Gastroesophageal sphincter (tissue), 3 donors: Measurements from ENCODE around the gene FAM50B.

ENCODE experiments used
- CTCF ChIP-seq, 4 experiments: fragments of 200-600 bp in 2 of 4; fragments of 450-650 bp in 2 of 4; sonication (generic) in 1 of 4; IDR thresholded peaks; one replicate each; pipeline ENCODE4 v1.5.1; 2017 to 2019; ENCODE audit warnings: antibody characterized with exemption in 4 of 4, mild to moderate bottlenecking in 2 of 4, moderate library complexity in 2 of 4
- EP300 ChIP-seq: sonication (generic); formaldehyde crosslinking; IDR thresholded peaks from one replicate; pipeline ENCODE4 v1.6.1; 2017; ENCODE audit warnings: antibody characterized with exemption, mild to moderate bottlenecking
- POLR2A ChIP-seq, 2 donors: fragments of 450-650 bp; IDR thresholded peaks; one replicate each; pipeline ENCODE4 v1.6.1; 2017; ENCODE audit warnings: antibody characterized with exemption in 2 of 2, mild to moderate bottlenecking in 2 of 2, moderate library complexity in 1 of 2

GRCh38 chr6:3859878-3860552 is 10.8 kb downstream of the FAM50B start:
- no peak for TF ChIP-seq CTCF (IDR thresholded peaks at IDR 0.05)
- TF ChIP-seq EP300 = no peak
- no peak for TF ChIP-seq POLR2A (IDR thresholded peaks at IDR 0.05)
